SK-N-MC (cell line): ENCODE data around the gene CCDC43.

ENCODE experiments used
- DNase-seq: peaks from one replicate; pipeline ENCODE4 v3.0.0-alpha.2; 2011; ENCODE audit warnings: low read depth, low spot score
- H3K27ac ChIP-seq: fragments of 200-600 bp; sonication (generic); 2 replicates; pipeline ENCODE4 v1.5.1; 2016; ENCODE audit warnings: mixed run types
- H3K36me3 ChIP-seq: fragments of 200-600 bp; sonication (generic); 2 replicates; pipeline ENCODE4 v1.6.1; 2017; ENCODE audit warnings: antibody characterized with exemption, low read length, mixed read lengths; ENCODE audit not compliant: insufficient read depth
- H3K4me3 ChIP-seq: fragments of 200-600 bp; sonication (generic); 2 replicates; pipeline ENCODE4 v1.5.1; 2016
- H3K9ac ChIP-seq: fragments of 200-600 bp; sonication (generic); 2 replicates; pipeline ENCODE4 v1.8.0; 2017; ENCODE audit warnings: mixed run types, mixed read lengths; ENCODE audit not compliant: insufficient read length
- H3K9me3 ChIP-seq: fragments of 200-600 bp; sonication (generic); 2 replicates; pipeline ENCODE4 v1.6.1; 2017; ENCODE audit warnings: low read depth, mild to moderate bottlenecking, antibody characterized with exemption, low read length, moderate library complexity, mixed read lengths
- EZH2 ChIP-seq: fragments of 200-600 bp; sonication (generic); IDR thresholded peaks from one replicate; pipeline ENCODE4 v1.6.1; 2017; ENCODE audit warnings: antibody characterized with exemption
- FOXP2 ChIP-seq: optimal IDR thresholded peaks from 2 replicates; pipeline ENCODE3; 2011; ENCODE audit warnings: mild to moderate bottlenecking, moderate library complexity; ENCODE audit not compliant: insufficient read depth; ENCODE audit errors: extremely low read length, control extremely low read depth
- POLR2AphosphoS5 ChIP-seq: IDR thresholded peaks from 2 replicates; pipeline ENCODE4 v1.6.1; 2012; ENCODE audit warnings: mild to moderate bottlenecking, low read depth, low read length, borderline replicate concordance

Gene CCDC43

GRCh38 chr17:44677136-44677535 is 12.4 kb downstream of the CCDC43 start:
- H3K27ac ChIP-seq, result 0 out of 2 replicates have a peak overlapping the region, but pooled peaks have one; percentile 0
- peaks cover 23% of the 10 kb centered on the region for H3K36me3 ChIP-seq
- no peak overlapping the region for H3K4me3 ChIP-seq
- TF ChIP-seq POLR2AphosphoS5, result no peak
- TF ChIP-seq FOXP2, result no peak
- no peak for TF ChIP-seq EZH2
- H3K9ac ChIP-seq, result no peak overlapping the region
- DNase-seq, result no peak
- H3K9me3 ChIP-seq, result no peaks in the 10 kb centered on the region

DNA sequence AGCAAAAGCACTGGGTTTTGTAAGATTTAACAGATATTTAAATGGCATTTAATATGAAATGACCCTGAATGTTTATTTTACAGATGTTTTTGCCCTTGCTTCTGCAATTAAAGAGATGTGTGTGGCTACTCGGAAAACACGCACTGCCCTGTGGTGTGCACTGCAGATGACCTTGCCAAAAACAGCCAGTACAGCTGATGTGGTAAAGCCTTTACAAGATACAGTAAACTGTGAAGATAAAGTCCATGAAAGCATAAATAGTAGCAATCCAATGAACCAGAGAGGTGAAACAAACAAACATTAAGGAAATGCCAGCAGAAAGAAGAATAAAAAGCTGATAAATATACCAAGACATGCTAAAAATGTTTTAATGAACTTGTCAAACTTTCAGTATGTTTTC is 15.7 kb downstream of the CCDC43 start:
- H3K4me3 ChIP-seq, result no peak overlapping the region
- TF ChIP-seq POLR2AphosphoS5 (no peak), FOXP2 (no peak), EZH2 (no peak)
- no peak for DNase-seq
- H3K36me3 ChIP-seq, result peaks cover 12% of the 10 kb centered on the region; the same call in 1 of the 2 replicates
- H3K9me3 ChIP-seq, result no peaks in the 10 kb centered on the region
- H3K9ac ChIP-seq, result no peak overlapping the region
- H3K27ac ChIP-seq, result no peak overlapping the region; the same call in 1 of the 2 replicates

DNA sequence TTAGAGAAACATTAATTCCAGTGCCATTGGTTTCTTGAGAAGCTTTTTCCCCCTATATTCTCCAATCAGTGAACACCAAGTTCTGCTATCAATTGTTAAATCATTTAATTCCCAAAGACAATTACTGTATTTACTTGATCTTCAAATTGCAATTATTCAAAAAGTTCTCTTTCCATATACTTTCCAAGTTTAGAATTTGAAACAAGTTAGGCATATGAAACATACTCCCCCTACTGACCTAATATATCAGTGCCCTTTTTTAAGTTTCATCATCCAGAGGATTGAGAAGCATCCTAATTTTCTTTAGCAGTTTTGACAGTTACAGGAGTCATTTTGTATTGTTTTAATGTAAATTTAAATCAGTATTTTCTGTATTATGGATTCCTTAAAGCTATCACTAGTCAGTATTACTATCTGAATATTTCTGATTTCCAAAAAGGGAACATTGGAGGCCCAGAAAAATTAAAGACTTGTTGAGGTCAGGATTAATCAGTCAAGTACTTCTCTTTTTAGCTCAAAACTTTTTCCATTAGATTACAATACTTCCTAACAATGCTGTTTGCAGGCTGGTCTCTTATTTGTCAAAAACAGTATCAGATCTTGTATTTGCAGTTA is 17.0 kb downstream of the CCDC43 start:
- Histone ChIP-seq H3K36me3 (no peaks in the 10 kb centered on the region), H3K4me3 (no peak overlapping the region), H3K9ac (peak overlapping the region; percentile 16), H3K27ac (peak overlapping the region; percentile 65; the same call in 1 of the 2 replicates), H3K9me3 (no peaks in the 10 kb centered on the region)
- no peak for DNase-seq
- TF ChIP-seq EZH2, result no peak
- TF ChIP-seq FOXP2, result no peak
- no peak for TF ChIP-seq POLR2AphosphoS5

- Histone ChIP-seq H3K4me3 (0 out of 2 replicates have a peak overlapping the region, but pooled peaks have one; percentile 33), H3K27ac (peak overlapping the region; percentile 58; the same call in 1 of the 2 replicates), H3K9me3 (no peaks in the 10 kb centered on the region), H3K9ac (no peak overlapping the region), H3K36me3 (no peaks in the 10 kb centered on the region)
- no peak for DNase-seq
- TF ChIP-seq FOXP2, result no peak
- TF ChIP-seq POLR2AphosphoS5, result no peak
- TF ChIP-seq EZH2, result no peak
These were observed 23.6 kb downstream of the CCDC43 start for GRCh38 chr17:44666006-44666405.

GRCh38 chr17:44664867-44665266 is 24.7 kb downstream of the CCDC43 start:
- no peak for DNase-seq
- Histone ChIP-seq H3K4me3 (no peak overlapping the region), H3K9ac (no peak overlapping the region), H3K27ac (no peak overlapping the region), H3K36me3 (no peaks in the 10 kb centered on the region), H3K9me3 (no peaks in the 10 kb centered on the region)
- no peak for TF ChIP-seq EZH2
- TF ChIP-seq FOXP2, result no peak
- no peak for TF ChIP-seq POLR2AphosphoS5

GRCh38 chr17:44663095-44663494 is 26.5 kb downstream of the CCDC43 start:
- no peaks in the 10 kb centered on the region for H3K9me3 ChIP-seq
- no peak overlapping the region for H3K4me3 ChIP-seq
- H3K36me3 ChIP-seq, result no peaks in the 10 kb centered on the region
- no peak overlapping the region for H3K27ac ChIP-seq
- H3K9ac ChIP-seq, result no peak overlapping the region
- TF ChIP-seq FOXP2, result no peak
- no peak for TF ChIP-seq EZH2
- no peak for TF ChIP-seq POLR2AphosphoS5
- no peak for DNase-seq

DNA sequence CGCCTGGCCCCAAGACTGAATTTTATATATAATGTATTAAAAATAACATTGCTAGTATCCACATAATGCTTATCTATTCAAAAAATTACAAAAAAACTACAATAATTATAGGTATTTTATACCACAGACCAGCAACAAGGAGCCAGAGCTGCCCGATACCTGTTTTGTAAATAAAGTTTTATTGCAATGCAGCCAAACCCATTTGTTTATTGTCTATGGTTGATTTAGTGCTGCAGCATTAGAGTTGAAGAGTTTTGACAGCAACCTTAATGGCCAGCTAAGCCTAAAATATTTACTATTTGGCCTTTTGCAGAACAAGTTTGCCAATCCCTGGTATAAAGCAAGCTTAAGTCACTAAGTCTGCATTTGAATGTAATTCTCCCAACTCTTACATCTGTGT is 27.7 kb downstream of the CCDC43 start:
- Histone ChIP-seq H3K36me3 (no peaks in the 10 kb centered on the region), H3K27ac (no peak overlapping the region), H3K9ac (no peak overlapping the region), H3K9me3 (no peaks in the 10 kb centered on the region), H3K4me3 (no peak overlapping the region)
- TF ChIP-seq EZH2 (no peak), POLR2AphosphoS5 (no peak), FOXP2 (no peak)
- no peak for DNase-seq

DNA sequence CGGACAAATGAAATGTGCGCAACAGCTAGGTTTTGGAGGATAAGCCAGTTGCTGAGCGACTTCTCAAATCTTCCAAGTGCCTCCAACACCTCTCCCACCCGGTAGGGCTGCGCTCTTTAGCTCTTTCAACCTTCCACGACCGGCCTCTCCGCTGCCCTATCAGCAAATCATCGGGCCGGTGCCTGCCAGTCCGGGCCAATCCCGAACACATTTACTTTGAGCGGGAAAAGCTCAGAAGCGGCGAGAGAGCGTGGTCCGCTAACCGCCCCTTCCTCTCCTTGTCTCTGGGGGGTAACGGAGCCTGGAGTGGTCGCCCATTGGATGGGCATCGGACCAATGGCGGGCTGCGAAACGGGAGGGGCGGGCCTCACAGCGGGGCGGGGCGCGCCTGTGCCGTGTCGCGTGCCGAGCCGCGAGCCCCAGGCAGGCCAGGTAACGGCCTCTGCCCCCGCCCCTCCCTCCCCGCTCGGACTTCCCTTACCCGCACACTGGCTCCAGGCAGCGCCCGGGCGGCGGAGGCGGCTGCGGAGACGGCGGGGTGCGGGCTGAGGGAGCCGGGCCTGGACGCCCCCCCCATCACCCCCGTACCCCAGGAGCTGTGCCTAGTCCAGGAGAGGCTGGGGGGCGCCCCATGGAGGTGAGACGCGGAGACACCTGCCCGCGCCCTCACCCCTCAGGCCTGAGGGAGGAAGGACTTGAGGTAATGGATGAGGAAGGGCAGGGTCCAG is 33.4 kb downstream of the CCDC43 start, which contains the start of gene MEIOC:
TSS of gene MEIOC (plus strand) at position 486 of the 728 bp plus-strand sequence. CDS start at position 632, 146 bp downstream.
- H3K4me3 ChIP-seq, result no peak within 1 kb of the TSS
- H3K27ac ChIP-seq, result no peak within 1 kb of the TSS
- H3K36me3 ChIP-seq, result no peaks in the 10 kb centered on the region
- DNase-seq, result no peak
- no peaks in the 10 kb centered on the region for H3K9me3 ChIP-seq
- no peak for TF ChIP-seq FOXP2
- TF ChIP-seq POLR2AphosphoS5, result no peak
- no peak for TF ChIP-seq EZH2
- no peak within 1 kb of the TSS for H3K9ac ChIP-seq

DNA sequence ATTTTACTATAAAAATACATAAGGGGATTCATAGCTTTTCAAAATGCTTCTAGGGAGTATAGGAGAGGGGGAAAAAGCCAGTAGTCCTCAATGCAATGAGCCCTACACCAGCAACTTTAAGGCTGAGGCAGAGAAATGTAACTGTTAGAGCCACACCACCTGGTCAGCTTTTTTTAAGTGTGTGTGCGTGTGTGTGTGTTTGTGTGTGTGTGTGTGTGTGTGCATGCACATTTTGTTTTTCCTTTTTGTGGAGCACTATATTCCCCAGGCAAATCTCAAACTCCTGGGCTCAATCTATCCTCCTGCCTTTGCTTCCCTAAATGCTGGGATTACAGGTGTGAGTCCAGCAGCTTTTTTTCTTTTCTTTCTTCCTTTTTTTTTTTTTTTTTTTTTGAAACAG is 35.6 kb downstream of the CCDC43 start:
- Histone ChIP-seq H3K4me3 (no peak overlapping the region), H3K36me3 (no peaks in the 10 kb centered on the region), H3K9me3 (no peaks in the 10 kb centered on the region), H3K9ac (no peak overlapping the region), H3K27ac (no peak overlapping the region)
- TF ChIP-seq POLR2AphosphoS5 (no peak), FOXP2 (no peak), EZH2 (no peak)
- DNase-seq, result no peak
